Astrocyte (in vitro differentiated cells and primary cell): ENCODE measurements around the gene KRT37. TPM values are rescaled to one million over a fixed set of nuclear protein-coding genes. Genes with fewer than 3 reads are reported as not detected.

Experiments used
- DNase-seq: peaks from one replicate; pipeline ENCODE4 v3.0.0-alpha.2; 2010; ENCODE audit warnings: low read depth
- FAIRE-seq: peaks from 2 replicates; lab custom pipeline; 2011; peaks lifted over from hg19 to GRCh38; lab: Jason Lieb, UNC
- H2AFZ ChIP-seq: 2 replicates; pipeline ENCODE4 v1.6.0; 2012; ENCODE audit warnings: low read depth, low read length, inconsistent platforms
- H3K27ac ChIP-seq: 2 replicates; pipeline ENCODE4 v1.5.1; 2011; ENCODE audit warnings: low read depth, low read length, inconsistent platforms
- H3K27me3 ChIP-seq: 2 replicates; pipeline ENCODE4 v1.6.0; 2011; ENCODE audit warnings: low read length, inconsistent platforms; ENCODE audit not compliant: insufficient read depth
- H3K36me3 ChIP-seq: 2 replicates; pipeline ENCODE4 v1.5.1; 2011; ENCODE audit warnings: low read length, inconsistent platforms; ENCODE audit not compliant: insufficient read depth
- H3K4me1 ChIP-seq: 2 replicates; pipeline ENCODE4 v1.5.1; 2011; ENCODE audit warnings: low read length, inconsistent platforms; ENCODE audit not compliant: insufficient read depth
- H3K4me2 ChIP-seq: 2 replicates; pipeline ENCODE4 v1.6.0; 2012; ENCODE audit warnings: low read length, inconsistent platforms
- H3K4me3 ChIP-seq: 2 replicates; pipeline ENCODE4 v1.5.1; 2011; ENCODE audit warnings: low read depth, mild to moderate bottlenecking, low read length, inconsistent platforms; ENCODE audit not compliant: insufficient read depth
- H3K79me2 ChIP-seq: 2 replicates; pipeline ENCODE4 v1.6.0; 2012; ENCODE audit warnings: mild to moderate bottlenecking, low read length, inconsistent platforms; ENCODE audit not compliant: insufficient read depth
- H3K9ac ChIP-seq: 2 replicates; pipeline ENCODE4 v1.6.0; 2012; ENCODE audit warnings: mild to moderate bottlenecking, low read length, inconsistent platforms
- H3K9me3 ChIP-seq: 2 replicates; pipeline ENCODE4 v1.5.1; 2012; ENCODE audit warnings: low read depth, mild to moderate bottlenecking, low read length, inconsistent platforms; ENCODE audit not compliant: insufficient read depth
- H4K20me1 ChIP-seq: 2 replicates; pipeline ENCODE4 v1.6.0; 2012; ENCODE audit warnings: low read length, inconsistent platforms; ENCODE audit not compliant: insufficient read depth
- H3K27ac Mint-ChIP-seq: one replicate; pipeline ENCODE4 v1.8.0; 2021; ENCODE audit warnings: mild to moderate bottlenecking, mixed read lengths; ENCODE audit not compliant: unreplicated experiment
- H3K27me3 Mint-ChIP-seq: one replicate; pipeline ENCODE4 v1.8.0; 2021; ENCODE audit warnings: low read depth, mixed read lengths; ENCODE audit not compliant: unreplicated experiment
- H3K36me3 Mint-ChIP-seq: one replicate; pipeline ENCODE4 v1.8.0; 2021; ENCODE audit warnings: low read depth, mixed read lengths; ENCODE audit not compliant: unreplicated experiment
- H3K4me1 Mint-ChIP-seq: one replicate; pipeline ENCODE4 v1.8.0; 2021; ENCODE audit warnings: low read depth, mixed read lengths; ENCODE audit not compliant: unreplicated experiment
- H3K4me3 Mint-ChIP-seq: one replicate; pipeline ENCODE4 v1.8.0; 2021; ENCODE audit warnings: mild to moderate bottlenecking, moderate library complexity, mixed read lengths; ENCODE audit not compliant: unreplicated experiment
- H3K9me3 Mint-ChIP-seq: one replicate; pipeline ENCODE4 v1.8.0; 2021; ENCODE audit warnings: mild to moderate bottlenecking, mixed read lengths; ENCODE audit not compliant: unreplicated experiment
- CTCF ChIP-seq: IDR thresholded peaks from 2 replicates; pipeline ENCODE4 v1.5.1; 2011; ENCODE audit warnings: low read depth, mild to moderate bottlenecking, inconsistent platforms, low read length, moderate library complexity; ENCODE audit not compliant: insufficient read depth
- EZH2 ChIP-seq: IDR thresholded peaks from 2 replicates; pipeline ENCODE4 v1.6.1; 2012; ENCODE audit warnings: mild to moderate bottlenecking, low read length, inconsistent platforms; ENCODE audit not compliant: insufficient read depth
- total RNA-seq: library from RNA; stranded (reverse); gene quantifications from 2 replicates; pipeline ENCODE4 v1.2.1, GENCODE V29; 2021

The KRT37 gene
- total RNA-seq, 1 donor from 2014 or later, result not detected

- Histone ChIP-seq H2AFZ (no peak overlapping the region), H3K27ac (no peak overlapping the region), H3K9ac (no peak overlapping the region), H4K20me1 (no peaks in the 10 kb centered on the region), H3K79me2 (no peaks in the 10 kb centered on the region), H3K9me3 (no peaks in the 10 kb centered on the region), H3K4me1 (no peaks in the 10 kb centered on the region), H3K4me3 (no peak overlapping the region), H3K36me3 (no peaks in the 10 kb centered on the region), H3K4me2 (no peak overlapping the region), H3K27me3 (no peaks in the 10 kb centered on the region)
- Mint-ChIP-seq H3K27me3 (peaks cover 37% of the 10 kb centered on the region), H3K27ac (no peak overlapping the region), H3K9me3 (no peaks in the 10 kb centered on the region), H3K4me3 (no peak overlapping the region), H3K4me1 (no peaks in the 10 kb centered on the region), H3K36me3 (no peaks in the 10 kb centered on the region)
- DNase-seq (no peak), FAIRE-seq (no peak)
- TF ChIP-seq EZH2, result no peak
- no peak for TF ChIP-seq CTCF
Measured at GRCh38 chr17:41437254-41437653, 12.9 kb upstream of the KRT37 start.

- no peaks in the 10 kb centered on the region for H3K27me3 ChIP-seq
- FAIRE-seq (no peak), DNase-seq (no peak)
- no peaks in the 10 kb centered on the region for H3K4me1 ChIP-seq
- no peaks in the 10 kb centered on the region for H4K20me1 ChIP-seq
- no peak overlapping the region for H3K4me2 ChIP-seq
- H3K27me3 Mint-ChIP-seq, result peaks cover 24% of the 10 kb centered on the region
- H3K27ac Mint-ChIP-seq, result no peak overlapping the region
- H3K36me3 ChIP-seq, result no peaks in the 10 kb centered on the region
- no peak for TF ChIP-seq EZH2
- TF ChIP-seq CTCF, result no peak
- H3K36me3 Mint-ChIP-seq, result no peaks in the 10 kb centered on the region
- no peak overlapping the region for H3K9ac ChIP-seq
- H3K4me3 ChIP-seq, result no peak overlapping the region
- no peak overlapping the region for H3K27ac ChIP-seq
- H3K9me3 Mint-ChIP-seq, result no peaks in the 10 kb centered on the region
- H3K4me1 Mint-ChIP-seq, result peaks cover 3% of the 10 kb centered on the region
- no peak overlapping the region for H2AFZ ChIP-seq
- H3K9me3 ChIP-seq, result no peaks in the 10 kb centered on the region
- H3K79me2 ChIP-seq, result no peaks in the 10 kb centered on the region
- no peak overlapping the region for H3K4me3 Mint-ChIP-seq
Measured at GRCh38 chr17:41434415-41434814, 10.0 kb upstream of the KRT37 start.

- no peak overlapping the region for H3K27ac Mint-ChIP-seq
- Histone ChIP-seq H3K4me1 (no peaks in the 10 kb centered on the region), H3K9me3 (no peaks in the 10 kb centered on the region), H4K20me1 (no peaks in the 10 kb centered on the region), H2AFZ (no peak overlapping the region), H3K36me3 (no peaks in the 10 kb centered on the region), H3K9ac (no peak overlapping the region), H3K4me2 (no peak overlapping the region), H3K79me2 (no peaks in the 10 kb centered on the region), H3K27me3 (no peaks in the 10 kb centered on the region), H3K27ac (no peak overlapping the region), H3K4me3 (no peak overlapping the region)
- H3K36me3 Mint-ChIP-seq, result no peaks in the 10 kb centered on the region
- H3K9me3 Mint-ChIP-seq, result no peaks in the 10 kb centered on the region
- H3K4me1 Mint-ChIP-seq, result peaks cover 3% of the 10 kb centered on the region
- FAIRE-seq (no peak), DNase-seq (no peak)
- H3K4me3 Mint-ChIP-seq, result no peak overlapping the region
- peaks cover 22% of the 10 kb centered on the region for H3K27me3 Mint-ChIP-seq
- TF ChIP-seq CTCF (no peak), EZH2 (no peak)
Measured at GRCh38 chr17:41434005-41434404, 9.6 kb upstream of the KRT37 start.
